ENCODE data around the gene DEK.

DEK gene

DNA sequence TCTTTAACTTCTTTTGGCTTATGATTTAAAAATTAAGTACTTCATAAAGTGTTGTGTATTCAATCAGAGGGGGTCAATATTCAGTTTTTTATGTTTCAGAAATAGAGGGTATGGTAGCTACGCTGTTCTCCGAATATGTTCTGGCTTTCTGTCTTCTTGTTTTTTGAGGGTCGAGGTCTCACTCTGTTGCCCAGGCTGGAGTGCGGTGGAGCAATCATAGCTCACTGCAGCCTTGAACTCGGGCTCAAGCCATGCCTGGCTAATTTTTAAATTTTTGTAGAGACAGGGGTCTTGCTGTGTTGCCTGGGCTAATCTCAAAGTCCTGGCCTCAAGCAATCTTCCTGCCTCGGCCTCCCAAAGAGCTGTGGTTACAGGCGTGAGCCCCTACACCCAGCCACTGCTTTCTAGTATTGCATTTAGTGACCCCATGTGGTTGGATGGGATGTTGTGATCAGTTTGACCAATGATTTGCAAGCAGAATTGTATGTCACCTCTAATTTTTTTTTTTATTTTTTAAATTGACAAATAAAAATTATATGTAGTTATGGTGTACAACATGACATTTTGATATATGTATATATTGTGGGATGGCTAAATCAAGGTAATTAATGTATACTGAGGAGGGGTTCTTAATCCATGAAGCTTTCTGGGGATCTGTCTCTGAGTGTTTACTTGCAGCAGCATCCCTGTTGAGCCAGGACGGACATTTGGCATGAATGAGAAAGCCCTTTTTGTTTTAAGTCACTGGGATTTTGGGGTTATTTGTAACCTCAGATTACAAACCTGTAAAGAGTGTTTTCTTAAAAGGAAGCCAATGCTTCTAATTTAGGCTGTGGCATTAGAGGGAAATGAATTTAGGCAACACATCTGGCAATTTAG, 38.5 kb upstream of the DEK start:
- in situ Hi-C loops (cut with MboI; ENCODE audit: low sequenced_read_pairs, unreplicated experiment): no loop called here
- no peak for DNase-seq (ENCODE audit: low spot score)

DNA sequence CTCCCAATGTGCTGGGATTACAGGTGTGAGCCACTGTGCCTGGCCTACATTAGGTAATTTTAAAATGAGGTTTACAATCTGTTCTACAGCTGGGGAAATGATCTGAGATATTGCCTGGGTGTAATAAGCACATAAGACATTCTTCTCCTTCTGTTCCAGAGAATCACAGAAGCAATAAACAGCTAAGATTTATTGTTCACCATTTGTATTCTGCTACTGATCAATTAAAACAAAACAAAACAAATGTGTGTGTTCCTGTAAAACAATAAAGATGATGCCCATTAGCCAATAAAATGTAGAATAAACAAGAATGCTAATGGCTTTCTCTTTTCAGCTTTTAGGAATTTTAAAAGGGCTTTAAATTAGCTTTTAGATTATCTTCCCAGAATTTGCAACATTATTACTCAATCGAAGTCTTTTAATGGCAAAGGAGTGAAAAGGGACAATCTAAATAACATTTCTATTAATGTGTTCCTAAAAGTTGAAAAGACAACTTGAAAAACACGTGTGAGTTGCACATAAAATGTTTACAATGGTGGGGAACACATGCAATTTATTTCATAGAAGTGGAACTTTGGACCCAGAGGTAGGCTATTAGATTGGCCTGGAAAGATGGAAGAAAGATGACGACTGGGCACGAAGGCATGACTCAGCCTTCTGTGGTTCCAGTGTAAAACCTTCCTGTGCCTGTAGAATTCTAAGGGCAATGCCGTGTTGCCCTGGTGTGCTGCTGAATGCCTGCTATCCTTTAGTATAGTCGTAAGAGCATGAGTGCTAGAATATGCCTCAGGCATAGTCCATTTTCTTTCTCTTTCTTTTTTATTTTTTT, 29.0 kb upstream of the DEK start:
- TF ChIP-seq, protein P1, sequence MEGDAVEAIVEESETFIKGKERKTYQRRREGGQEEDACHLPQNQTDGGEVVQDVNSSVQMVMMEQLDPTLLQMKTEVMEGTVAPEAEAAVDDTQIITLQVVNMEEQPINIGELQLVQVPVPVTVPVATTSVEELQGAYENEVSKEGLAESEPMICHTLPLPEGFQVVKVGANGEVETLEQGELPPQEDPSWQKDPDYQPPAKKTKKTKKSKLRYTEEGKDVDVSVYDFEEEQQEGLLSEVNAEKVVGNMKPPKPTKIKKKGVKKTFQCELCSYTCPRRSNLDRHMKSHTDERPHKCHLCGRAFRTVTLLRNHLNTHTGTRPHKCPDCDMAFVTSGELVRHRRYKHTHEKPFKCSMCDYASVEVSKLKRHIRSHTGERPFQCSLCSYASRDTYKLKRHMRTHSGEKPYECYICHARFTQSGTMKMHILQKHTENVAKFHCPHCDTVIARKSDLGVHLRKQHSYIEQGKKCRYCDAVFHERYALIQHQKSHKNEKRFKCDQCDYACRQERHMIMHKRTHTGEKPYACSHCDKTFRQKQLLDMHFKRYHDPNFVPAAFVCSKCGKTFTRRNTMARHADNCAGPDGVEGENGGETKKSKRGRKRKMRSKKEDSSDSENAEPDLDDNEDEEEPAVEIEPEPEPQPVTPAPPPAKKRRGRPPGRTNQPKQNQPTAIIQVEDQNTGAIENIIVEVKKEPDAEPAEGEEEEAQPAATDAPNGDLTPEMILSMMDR (IDR thresholded peaks at IDR 0.05; ENCODE audit: borderline replicate concordance, control extremely low read depth, extremely low read depth, insufficient read depth, missing control alignments): no peak
- no peak for DNase-seq (ENCODE audit: low spot score)
- in situ Hi-C loops (cut with MboI; ENCODE audit: low sequenced_read_pairs, unreplicated experiment): no loop called here

More for the DNA sequence above, 38.5 kb upstream of the DEK start:
- TF ChIP-seq, protein P1 (IDR thresholded peaks at IDR 0.05; ENCODE audit: borderline replicate concordance, control extremely low read depth, extremely low read depth, insufficient read depth, missing control alignments): peak; percentile 3

DNA sequence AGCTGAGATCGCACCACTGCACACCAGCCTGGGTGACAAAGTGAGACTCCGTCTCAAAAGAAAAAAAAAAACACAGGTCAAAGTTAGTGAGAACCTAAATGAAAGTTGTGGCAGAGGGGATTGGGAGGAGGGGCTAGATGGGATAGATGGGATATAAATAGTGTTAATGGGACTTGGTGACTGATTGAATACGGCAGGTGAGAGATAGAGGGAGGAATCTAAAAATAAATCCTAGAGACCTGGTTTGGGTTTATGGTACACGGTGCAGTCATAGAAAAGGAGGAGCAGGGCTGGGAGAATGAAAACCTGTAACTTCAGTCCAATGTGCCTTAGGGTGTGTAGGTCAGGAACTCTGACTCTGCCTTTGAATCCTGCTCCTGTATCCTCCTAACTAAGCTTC, 25.0 kb upstream of the DEK start:
- in situ Hi-C loops (cut with MboI; ENCODE audit: low sequenced_read_pairs, unreplicated experiment): no loop called here
- TF ChIP-seq, protein P1 (IDR thresholded peaks at IDR 0.05; ENCODE audit: borderline replicate concordance, control extremely low read depth, extremely low read depth, insufficient read depth, missing control alignments): no peak
- no peak for DNase-seq (ENCODE audit: low spot score)

GRCh38 chr6:18284261-18284660, 19.9 kb upstream of the DEK start:
- in situ Hi-C loops (cut with MboI; ENCODE audit: low sequenced_read_pairs, unreplicated experiment): no loop called here
- TF ChIP-seq, protein P1 (IDR thresholded peaks at IDR 0.05; ENCODE audit: borderline replicate concordance, control extremely low read depth, extremely low read depth, insufficient read depth, missing control alignments): no peak
- DNase-seq (ENCODE audit: low spot score): no peak

DNA sequence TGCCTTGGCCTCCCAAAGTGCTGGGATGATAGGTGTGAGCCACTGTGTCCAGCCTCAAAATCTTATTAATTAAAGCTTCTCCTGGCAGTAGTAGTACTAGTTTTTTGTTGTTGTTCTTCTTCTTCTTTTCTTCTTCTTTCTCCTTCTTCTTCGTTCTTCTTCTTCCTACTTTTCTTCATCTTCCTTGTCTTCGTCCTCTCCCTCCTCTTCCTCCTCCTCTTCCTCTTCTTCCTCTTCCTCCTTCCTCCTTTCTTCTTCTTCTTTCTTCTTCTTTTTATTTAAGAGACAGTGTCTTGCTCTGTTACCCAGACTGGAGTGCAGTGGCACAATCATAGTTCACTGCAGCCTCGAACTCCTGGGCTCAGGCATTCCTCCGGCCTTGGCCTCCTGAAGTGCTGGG, 17.2 kb upstream of the DEK start:
- no peak for DNase-seq (ENCODE audit: low spot score)
- TF ChIP-seq, protein P1 (IDR thresholded peaks at IDR 0.05; ENCODE audit: borderline replicate concordance, control extremely low read depth, extremely low read depth, insufficient read depth, missing control alignments): no peak
- in situ Hi-C loops (cut with MboI; ENCODE audit: low sequenced_read_pairs, unreplicated experiment): no loop called here

- TF ChIP-seq, protein P1 (IDR thresholded peaks at IDR 0.05; ENCODE audit: borderline replicate concordance, control extremely low read depth, extremely low read depth, insufficient read depth, missing control alignments): no peak
- in situ Hi-C loops (cut with MboI; ENCODE audit: low sequenced_read_pairs, unreplicated experiment): no loop called here
- DNase-seq (ENCODE audit: low spot score): no peak
Observed at GRCh38 chr6:18280084-18280483, 15.8 kb upstream of the DEK start.

Data from GM13976 (cell line).